IPS DF 6.9 (cell line): Measurements from ENCODE around the gene PCAT7.
"Not testable (repeated sequence)": the region's sequence is repeated elsewhere in the genome, so short reads cannot be mapped to it uniquely, and the experiment has no call there.

Experiments used
- DNase-seq: peaks from one replicate; pipeline ENCODE4 v3.0.0-alpha.2; 2013; ENCODE audit warnings: low read depth, low spot score
- H3K27ac ChIP-seq: one replicate; pipeline ENCODE4 v1.5.1; 2013; ENCODE audit warnings: low read length, control low read depth
- H3K27me3 ChIP-seq: 2 replicates; pipeline ENCODE4 v1.6.1; 2013; ENCODE audit warnings: mild to moderate bottlenecking, low read length; ENCODE audit not compliant: control insufficient read depth, insufficient read depth
- H3K36me3 ChIP-seq: 2 replicates; pipeline ENCODE4 v1.6.1; 2013; ENCODE audit warnings: low read length; ENCODE audit not compliant: control insufficient read depth, insufficient read depth
- H3K4me1 ChIP-seq: 2 replicates; pipeline ENCODE4 v1.6.1; 2013; ENCODE audit warnings: low read length; ENCODE audit not compliant: control insufficient read depth, insufficient read depth
- H3K4me3 ChIP-seq: 2 replicates; pipeline ENCODE4 v1.5.1; 2013; ENCODE audit warnings: mild to moderate bottlenecking, low read length
- H3K9me3 ChIP-seq: 2 replicates; pipeline ENCODE4 v1.6.1; 2013; ENCODE audit warnings: low read length, inconsistent platforms; ENCODE audit not compliant: control insufficient read depth, insufficient read depth
- WGBS: extraction: QIAGEN DNeasy Blood & Tissue Kit; methylation state at CpG from one replicate; pipeline ENCODE4 v1.1.7; 2013; ENCODE audit warnings: mixed read lengths, missing lambda C conversion rate; ENCODE audit not compliant: insufficient read length, insufficient coverage; 5-methylcytosine and 5-hydroxymethylcytosine counted together

The PCAT7 gene

DNA sequence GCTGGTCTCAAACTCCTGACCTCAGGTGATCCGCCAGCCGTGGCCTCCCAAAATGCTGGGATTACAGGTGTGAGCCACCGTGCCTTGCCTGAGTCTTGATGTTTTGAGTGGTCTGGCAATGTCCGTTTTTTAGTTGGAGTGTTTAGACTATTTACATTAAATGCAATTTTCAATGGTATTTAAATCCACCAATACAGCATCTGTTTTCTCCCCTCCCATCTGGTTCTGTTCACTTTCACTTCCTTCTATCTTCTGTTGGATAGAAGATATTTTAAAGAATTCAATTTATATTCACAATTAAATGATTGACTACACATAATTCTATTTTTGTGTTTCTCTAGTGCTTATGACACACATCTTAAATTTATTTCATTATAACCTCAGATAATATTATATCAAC lies 26.0 kb upstream of the PCAT7 start:
- no peak for DNase-seq
- H3K9me3 ChIP-seq, result no peaks in the 10 kb centered on the region
- no peak overlapping the region for H3K27ac ChIP-seq
- no peaks in the 10 kb centered on the region for H3K36me3 ChIP-seq
- H3K4me1 ChIP-seq, result no peaks in the 10 kb centered on the region
- H3K4me3 ChIP-seq, result no peak overlapping the region
- no peaks in the 10 kb centered on the region for H3K27me3 ChIP-seq
- WGBS, result no CpG with 5 or more reads among the region's 4 CpGs

GRCh38 chr9:94533155-94533554 lies 21.7 kb upstream of the PCAT7 start:
- no CpG with 5 or more reads among the region's 1 CpG for WGBS
- no peak for DNase-seq
- Histone ChIP-seq H3K4me3 (no peak overlapping the region), H3K4me1 (no peaks in the 10 kb centered on the region), H3K27me3 (no peaks in the 10 kb centered on the region), H3K36me3 (no peaks in the 10 kb centered on the region), H3K27ac (no peak overlapping the region), H3K9me3 (no peaks in the 10 kb centered on the region)

GRCh38 chr9:94533601-94534000 lies 21.3 kb upstream of the PCAT7 start:
- Histone ChIP-seq H3K4me1 (no peaks in the 10 kb centered on the region), H3K27ac (no peak overlapping the region), H3K9me3 (no peaks in the 10 kb centered on the region), H3K27me3 (no peaks in the 10 kb centered on the region), H3K4me3 (no peak overlapping the region), H3K36me3 (no peaks in the 10 kb centered on the region)
- WGBS, result no CpG with 5 or more reads among the region's 10 CpGs
- no peak for DNase-seq

DNA sequence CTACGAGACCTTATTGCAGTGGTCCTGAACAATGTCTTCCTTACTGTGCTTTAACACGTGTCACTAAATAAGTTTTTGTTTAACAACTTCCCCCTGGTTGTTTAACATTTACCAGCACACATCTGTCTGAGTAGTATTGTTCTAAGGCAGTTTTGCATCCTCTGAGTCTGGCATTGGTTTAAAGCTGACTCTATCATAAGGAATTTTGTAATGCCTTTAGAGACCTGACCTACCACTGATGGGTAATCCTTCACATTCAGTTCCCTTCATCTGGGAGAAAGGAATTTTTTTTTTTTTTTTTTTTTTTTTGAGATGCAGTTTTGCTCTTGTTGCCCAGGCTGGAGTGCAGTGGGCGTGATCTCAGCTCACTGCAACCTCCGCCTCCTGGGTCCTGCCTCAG lies 20.0 kb upstream of the PCAT7 start:
- Histone ChIP-seq H3K27ac (no peak overlapping the region), H3K9me3 (no peaks in the 10 kb centered on the region), H3K4me1 (no peaks in the 10 kb centered on the region), H3K36me3 (no peaks in the 10 kb centered on the region), H3K27me3 (no peaks in the 10 kb centered on the region), H3K4me3 (no peak overlapping the region)
- DNase-seq, result no peak
- no CpG with 5 or more reads among the region's 4 CpGs for WGBS

GRCh38 chr9:94538908-94539307 lies 16.0 kb upstream of the PCAT7 start:
- 100% methylated on average over 1 of the region's 4 CpGs for WGBS
- Histone ChIP-seq H3K27ac (no peak overlapping the region), H3K4me1 (no peaks in the 10 kb centered on the region), H3K4me3 (no peak overlapping the region), H3K9me3 (no peaks in the 10 kb centered on the region), H3K27me3 (no peaks in the 10 kb centered on the region), H3K36me3 (no peaks in the 10 kb centered on the region)
- DNase-seq, result no peak

GRCh38 chr9:94544335-94544734 lies 10.5 kb upstream of the PCAT7 start:
- not testable (repeated sequence) for DNase-seq, H3K4me3 ChIP-seq, H3K27ac ChIP-seq, H3K36me3 ChIP-seq, H3K9me3 ChIP-seq, H3K27me3 ChIP-seq, H3K4me1 ChIP-seq
- WGBS, result no CpG with 5 or more reads among the region's 5 CpGs

- no peaks in the 10 kb centered on the region for H3K4me1 ChIP-seq
- no CpG with 5 or more reads among the region's 1 CpG for WGBS
- DNase-seq, result no peak
- H3K27me3 ChIP-seq, result no peaks in the 10 kb centered on the region
- no peaks in the 10 kb centered on the region for H3K36me3 ChIP-seq
- no peaks in the 10 kb centered on the region for H3K9me3 ChIP-seq
- no peak overlapping the region for H3K4me3 ChIP-seq
- no peak overlapping the region for H3K27ac ChIP-seq
Observed at GRCh38 chr9:94545940-94546339, 8.9 kb upstream of the PCAT7 start.

DNA sequence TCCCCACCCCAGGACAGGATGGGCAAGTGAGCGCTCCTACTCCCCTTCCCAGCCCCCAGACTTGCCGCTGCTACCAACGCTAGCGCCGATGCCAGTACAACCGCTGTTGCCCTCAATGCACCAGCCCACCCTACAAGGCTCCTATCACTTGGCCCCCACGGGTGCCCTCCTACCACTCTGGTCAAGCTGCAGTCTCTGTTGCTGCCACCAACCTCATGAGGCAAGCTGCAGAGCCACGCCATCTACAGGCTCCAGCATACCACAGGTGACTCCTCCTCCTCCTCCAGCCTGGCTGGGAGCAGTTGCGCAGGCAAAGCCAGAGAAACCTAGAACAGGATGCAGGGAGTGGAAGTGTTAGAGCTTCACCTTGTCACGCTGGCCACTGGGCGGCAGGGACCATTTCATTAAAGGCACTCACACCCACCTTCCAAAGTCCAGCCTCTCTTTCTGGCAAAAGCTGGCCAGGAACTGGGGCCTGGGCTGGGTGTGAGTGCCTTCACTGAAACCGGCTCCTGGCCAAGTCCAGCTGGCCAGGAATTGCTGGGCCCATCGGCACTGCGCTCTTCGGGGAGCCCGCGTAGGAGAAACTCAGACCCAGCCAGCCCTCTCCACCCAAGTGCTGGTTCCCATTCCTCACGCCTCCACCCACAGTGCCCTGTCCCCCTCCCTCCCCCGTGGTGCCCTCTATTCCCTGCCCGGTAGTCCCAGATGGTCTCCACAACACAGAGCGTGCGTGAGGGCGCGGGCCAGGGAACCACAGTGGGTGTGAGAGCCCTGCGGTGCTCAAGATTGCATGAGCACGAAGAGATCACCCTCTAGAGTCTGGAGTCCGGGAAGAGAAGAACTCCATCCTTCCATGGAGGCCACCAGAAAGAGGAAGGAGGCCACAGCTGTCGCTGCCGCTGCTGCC lies 1.6 kb upstream of the PCAT7 start:
- H3K36me3 ChIP-seq, result no peaks in the 10 kb centered on the region
- DNase-seq, result no peak
- H3K27me3 ChIP-seq, result no peaks in the 10 kb centered on the region
- H3K9me3 ChIP-seq, result no peaks in the 10 kb centered on the region
- no peak overlapping the region for H3K27ac ChIP-seq
- WGBS, result no CpG with 5 or more reads among the region's 29 CpGs
- no peaks in the 10 kb centered on the region for H3K4me1 ChIP-seq
- H3K4me3 ChIP-seq, result no peak overlapping the region

DNA sequence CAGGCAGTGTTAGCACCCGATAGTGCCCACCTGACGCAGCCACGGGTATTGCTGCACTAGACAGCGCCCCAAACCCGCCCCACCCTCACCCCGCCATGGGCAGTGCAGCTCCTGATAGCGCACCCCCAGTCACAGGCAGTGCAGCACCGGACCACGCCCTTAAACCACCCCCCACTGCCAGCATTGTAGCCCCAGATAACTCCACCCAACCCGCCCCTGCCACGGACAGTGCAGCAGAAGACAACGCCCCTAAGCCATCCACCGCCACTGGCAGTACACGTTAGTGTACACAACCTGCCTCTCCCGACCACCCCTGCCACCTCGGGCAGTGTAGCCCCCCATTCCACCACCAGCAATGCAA lies 825 bp upstream of the PCAT7 start:
- H3K27me3 ChIP-seq, result no peaks in the 10 kb centered on the region
- H3K9me3 ChIP-seq, result no peaks in the 10 kb centered on the region
- no peaks in the 10 kb centered on the region for H3K4me1 ChIP-seq
- no peak overlapping the region for H3K27ac ChIP-seq
- peak overlapping the region; percentile 90; the same call in 1 of the 2 replicates for H3K4me3 ChIP-seq
- DNase-seq, result no peak
- WGBS, result no CpG with 5 or more reads among the region's 16 CpGs
- H3K36me3 ChIP-seq, result no peaks in the 10 kb centered on the region

DNA sequence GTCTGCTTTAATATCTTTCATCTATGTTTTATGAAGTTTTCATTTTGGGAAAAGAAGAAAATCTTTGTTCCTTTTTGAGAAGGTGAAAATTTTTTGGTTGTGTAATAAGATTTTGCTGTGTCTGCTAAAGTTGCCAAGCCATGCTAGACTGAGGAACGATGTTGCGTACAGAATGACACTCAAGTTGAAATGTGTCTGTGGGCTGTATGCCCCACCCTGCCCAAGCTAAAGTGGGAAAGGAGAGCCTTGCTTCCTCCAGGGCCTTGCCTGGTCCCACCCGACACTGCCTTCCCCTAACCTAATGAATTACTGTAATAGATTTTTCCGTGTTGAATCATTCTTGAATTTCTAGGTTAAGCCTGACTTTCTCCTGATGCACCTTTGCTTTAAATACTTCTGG lies 2.5 kb downstream of the PCAT7 start:
- H3K9me3 ChIP-seq, result no peaks in the 10 kb centered on the region
- H3K27me3 ChIP-seq, result no peaks in the 10 kb centered on the region
- H3K4me1 ChIP-seq, result no peaks in the 10 kb centered on the region
- no peak overlapping the region for H3K27ac ChIP-seq
- no peak overlapping the region for H3K4me3 ChIP-seq
- no CpG with 5 or more reads among the region's 4 CpGs for WGBS
- no peak for DNase-seq
- no peaks in the 10 kb centered on the region for H3K36me3 ChIP-seq

GRCh38 chr9:94560237-94560636 lies 5.4 kb downstream of the PCAT7 start:
- no peaks in the 10 kb centered on the region for H3K9me3 ChIP-seq
- H3K4me3 ChIP-seq, result no peak overlapping the region
- H3K4me1 ChIP-seq, result no peaks in the 10 kb centered on the region
- no peaks in the 10 kb centered on the region for H3K36me3 ChIP-seq
- WGBS, result no CpG with 5 or more reads among the region's 6 CpGs
- no peaks in the 10 kb centered on the region for H3K27me3 ChIP-seq
- no peak overlapping the region for H3K27ac ChIP-seq
- no peak for DNase-seq
